Adrenal gland (tissue), 5 donors: ENCODE measurements around the gene AHSP.

Experiments
- CTCF ChIP-seq, 6 experiments: fragments of 450-650 bp in 4 of 6; fragments of 200-600 bp in 2 of 6; sonication (generic) in 1 of 6; IDR thresholded peaks; 1 replicate in 5 of 6; 2 replicates in 1 of 6; pipeline versions ENCODE4 v1.5.1 to v1.8.0; 2016 to 2021; ENCODE audit warnings: antibody characterized with exemption in 6 of 6, mild to moderate bottlenecking in 2 of 6, moderate library complexity in 1 of 6
- POLR2A ChIP-seq, 2 donors: fragments of 450-650 bp; IDR thresholded peaks; one replicate each; pipeline ENCODE4 v1.6.1; 2017; ENCODE audit warnings: antibody characterized with exemption in 2 of 2, mild to moderate bottlenecking in 2 of 2, moderate library complexity in 1 of 2
- donor health status: DM: no; HTN: no; CAD: no.

DNA sequence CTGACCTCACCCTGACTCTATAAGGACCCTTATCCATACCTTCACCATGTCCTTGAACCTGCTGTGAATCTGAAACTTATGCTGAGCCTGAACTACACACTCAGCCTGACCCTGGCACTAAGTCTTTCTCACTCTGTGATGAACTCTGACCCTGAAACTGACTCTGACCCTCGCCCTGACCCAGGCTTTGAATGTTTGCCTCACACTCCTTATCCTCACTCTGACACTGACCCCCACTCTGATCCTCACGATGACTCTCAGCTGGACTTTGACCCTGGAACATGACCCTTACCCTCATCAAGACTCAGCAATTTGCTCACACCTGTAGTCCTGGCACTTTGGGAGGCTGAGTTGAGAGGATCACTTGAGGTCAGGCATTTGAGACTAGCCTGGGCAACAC lies 4.4 kb downstream of the AHSP start:
- no peak for TF ChIP-seq CTCF (IDR thresholded peaks at IDR 0.05)
- no peak for TF ChIP-seq POLR2A (IDR thresholded peaks at IDR 0.05)
